Measurements from ENCODE around the gene TGFBR2. TPM values are rescaled to one million over a fixed set of nuclear protein-coding genes. Genes with fewer than 3 reads are reported as not detected.

TGFBR2 gene
- total RNA-seq, 1 experiment from 2014 or later: 16.1 TPM

DNA sequence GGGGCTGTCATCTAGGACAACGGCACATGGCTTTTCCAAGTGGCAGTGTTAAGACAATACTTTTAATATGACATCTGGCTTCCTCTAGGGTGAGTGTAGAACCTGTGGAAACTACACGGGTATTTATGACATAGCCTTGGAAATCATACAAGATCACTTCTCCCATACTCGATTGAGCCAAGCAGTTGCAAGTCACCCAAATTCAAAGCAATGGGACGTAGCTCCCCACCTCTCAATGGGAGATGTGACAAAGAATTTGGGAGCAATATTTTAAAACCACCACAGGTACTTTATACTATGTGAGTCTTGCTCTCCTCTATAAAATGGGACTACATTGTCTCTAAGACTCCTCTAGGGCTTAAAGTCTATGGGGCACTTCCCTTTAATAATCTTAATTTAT, 93.5 kb downstream of the TGFBR2 start:
- TF ChIP-seq EZH2 (IDR thresholded peaks at IDR 0.05; ENCODE audit: borderline replicate concordance, low read depth, low read length, poor library complexity, severe bottlenecking): no peak
- TF ChIP-seq, protein P1, sequence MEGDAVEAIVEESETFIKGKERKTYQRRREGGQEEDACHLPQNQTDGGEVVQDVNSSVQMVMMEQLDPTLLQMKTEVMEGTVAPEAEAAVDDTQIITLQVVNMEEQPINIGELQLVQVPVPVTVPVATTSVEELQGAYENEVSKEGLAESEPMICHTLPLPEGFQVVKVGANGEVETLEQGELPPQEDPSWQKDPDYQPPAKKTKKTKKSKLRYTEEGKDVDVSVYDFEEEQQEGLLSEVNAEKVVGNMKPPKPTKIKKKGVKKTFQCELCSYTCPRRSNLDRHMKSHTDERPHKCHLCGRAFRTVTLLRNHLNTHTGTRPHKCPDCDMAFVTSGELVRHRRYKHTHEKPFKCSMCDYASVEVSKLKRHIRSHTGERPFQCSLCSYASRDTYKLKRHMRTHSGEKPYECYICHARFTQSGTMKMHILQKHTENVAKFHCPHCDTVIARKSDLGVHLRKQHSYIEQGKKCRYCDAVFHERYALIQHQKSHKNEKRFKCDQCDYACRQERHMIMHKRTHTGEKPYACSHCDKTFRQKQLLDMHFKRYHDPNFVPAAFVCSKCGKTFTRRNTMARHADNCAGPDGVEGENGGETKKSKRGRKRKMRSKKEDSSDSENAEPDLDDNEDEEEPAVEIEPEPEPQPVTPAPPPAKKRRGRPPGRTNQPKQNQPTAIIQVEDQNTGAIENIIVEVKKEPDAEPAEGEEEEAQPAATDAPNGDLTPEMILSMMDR (conservative IDR thresholded peaks at IDR 0.05; ENCODE audit: low read depth, low read length): no peak
- Histone ChIP-seq H3K27me3 (replicated peaks; ENCODE audit: insufficient read depth, low read depth, low read length, poor library complexity) (no peaks in the 10 kb centered on the region), H3K36me3 (ENCODE audit: insufficient read depth, low read length, poor library complexity, severe bottlenecking) (no peaks in the 10 kb centered on the region), H3K27ac (ENCODE audit: low read depth, low read length, poor library complexity, severe bottlenecking) (no peak overlapping the region), H3K4me1 (ENCODE audit: insufficient read depth, low read length, poor library complexity, severe bottlenecking) (peaks cover 9% of the 10 kb centered on the region), H3K9me3 (ENCODE audit: low read depth, low read length, poor library complexity, severe bottlenecking) (peaks cover 8% of the 10 kb centered on the region), H3K4me3 (ENCODE audit: low read depth, low read length, poor library complexity, severe bottlenecking) (no peak overlapping the region)
- no TSS peak for BruUV-seq (replicated peaks)
- ChIA-PET POLR2A (ENCODE audit: low non-redundant PET) (no interaction called here), CTCF (no interaction called here)
- no peak for DNase-seq (ENCODE audit: low spot score)
- intact Hi-C loops (cut with micrococcal nuclease; ENCODE audit: unreplicated experiment): no loop called here

DNA sequence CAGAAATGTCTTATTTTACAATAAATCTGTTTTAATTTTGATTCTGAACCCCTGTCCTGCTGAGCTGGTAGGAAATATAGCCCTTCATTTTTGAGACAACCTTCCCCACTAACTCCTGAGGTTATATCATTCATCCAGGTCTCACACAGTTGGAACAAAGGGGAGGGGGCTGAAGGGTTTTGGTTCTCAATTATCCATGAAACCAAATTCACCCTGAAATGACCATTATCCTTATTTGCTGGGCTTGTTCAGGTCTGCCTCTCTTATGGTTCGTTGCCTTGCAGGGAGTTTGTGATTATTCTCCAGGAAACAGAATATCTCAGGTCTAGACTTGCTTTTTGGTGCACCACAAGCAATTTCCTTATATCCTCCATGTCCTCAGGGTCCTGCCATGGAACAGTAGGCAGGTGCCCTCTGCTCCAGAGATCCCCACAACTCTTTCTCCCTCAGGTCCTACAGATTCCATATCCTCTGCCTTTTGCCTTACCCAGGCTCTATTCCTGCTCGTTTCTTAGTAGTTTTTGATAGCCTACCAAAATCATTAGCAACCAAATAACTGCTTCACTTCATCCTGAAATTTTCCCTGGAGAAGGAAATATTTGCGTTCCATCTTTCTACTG, 94.4 kb downstream of the TGFBR2 start:
- no TSS peak for BruUV-seq (replicated peaks)
- Histone ChIP-seq H3K27ac (ENCODE audit: low read depth, low read length, poor library complexity, severe bottlenecking) (no peak overlapping the region), H3K36me3 (ENCODE audit: insufficient read depth, low read length, poor library complexity, severe bottlenecking) (no peaks in the 10 kb centered on the region), H3K4me3 (ENCODE audit: low read depth, low read length, poor library complexity, severe bottlenecking) (no peak overlapping the region), H3K9me3 (ENCODE audit: low read depth, low read length, poor library complexity, severe bottlenecking) (peaks cover 8% of the 10 kb centered on the region), H3K4me1 (ENCODE audit: insufficient read depth, low read length, poor library complexity, severe bottlenecking) (peaks cover 9% of the 10 kb centered on the region), H3K27me3 (replicated peaks; ENCODE audit: insufficient read depth, low read depth, low read length, poor library complexity) (no peaks in the 10 kb centered on the region)
- TF ChIP-seq EZH2 (IDR thresholded peaks at IDR 0.05; ENCODE audit: borderline replicate concordance, low read depth, low read length, poor library complexity, severe bottlenecking): no peak
- TF ChIP-seq, protein P1 (conservative IDR thresholded peaks at IDR 0.05; ENCODE audit: low read depth, low read length): no peak
- ChIA-PET POLR2A (ENCODE audit: low non-redundant PET) (no interaction called here), CTCF (no interaction called here)
- DNase-seq (ENCODE audit: low spot score): no peak
- intact Hi-C loops (cut with micrococcal nuclease; ENCODE audit: unreplicated experiment): no loop called here

DNA sequence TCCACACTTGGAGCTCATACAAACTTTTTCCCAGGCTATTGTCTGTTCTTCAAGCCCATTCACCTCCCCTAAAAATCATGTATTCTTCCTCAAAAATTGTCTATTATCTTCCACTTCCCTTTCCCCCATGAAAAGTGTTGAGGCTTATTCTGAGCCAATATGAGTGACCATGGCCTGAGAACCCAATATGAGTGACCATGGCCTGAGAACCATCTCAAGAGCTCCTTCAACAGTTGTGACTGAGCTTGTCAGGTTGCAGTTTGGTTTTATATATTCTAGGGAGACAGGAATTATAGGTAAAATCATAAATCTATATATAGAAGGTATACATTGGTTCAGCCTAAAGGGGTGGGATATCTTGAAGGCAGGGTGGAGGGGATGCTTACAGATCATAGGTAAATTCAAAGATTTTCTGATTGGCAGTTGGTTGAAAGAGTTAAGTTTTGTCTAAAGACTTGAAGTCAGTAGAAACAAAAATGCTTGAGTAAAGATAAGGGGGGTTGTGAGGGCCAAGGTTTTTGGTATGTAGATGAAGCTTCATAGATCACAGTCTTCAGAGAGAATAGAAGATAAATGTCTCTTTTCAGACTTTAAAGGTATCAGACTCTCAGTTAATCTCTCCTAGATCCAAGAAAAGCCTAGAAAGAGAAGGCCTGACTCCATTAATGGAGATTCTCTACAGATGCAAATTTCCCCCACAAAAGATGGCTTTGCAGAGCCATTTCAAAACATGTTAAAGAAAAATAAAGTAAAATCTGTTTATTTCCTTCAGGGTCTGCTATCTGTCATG, 95.8 kb downstream of the TGFBR2 start:
- Histone ChIP-seq H3K4me1 (ENCODE audit: insufficient read depth, low read length, poor library complexity, severe bottlenecking) (peaks cover 4% of the 10 kb centered on the region), H3K4me3 (ENCODE audit: low read depth, low read length, poor library complexity, severe bottlenecking) (no peak overlapping the region), H3K9me3 (ENCODE audit: low read depth, low read length, poor library complexity, severe bottlenecking) (peaks cover 8% of the 10 kb centered on the region), H3K36me3 (ENCODE audit: insufficient read depth, low read length, poor library complexity, severe bottlenecking) (no peaks in the 10 kb centered on the region), H3K27me3 (replicated peaks; ENCODE audit: insufficient read depth, low read depth, low read length, poor library complexity) (no peaks in the 10 kb centered on the region), H3K27ac (ENCODE audit: low read depth, low read length, poor library complexity, severe bottlenecking) (no peak overlapping the region)
- intact Hi-C loops (cut with micrococcal nuclease; ENCODE audit: unreplicated experiment): no loop called here
- POLR2A ChIA-PET (ENCODE audit: low non-redundant PET): no interaction called here
- no peak for DNase-seq (ENCODE audit: low spot score)
- TF ChIP-seq EZH2 (IDR thresholded peaks at IDR 0.05; ENCODE audit: borderline replicate concordance, low read depth, low read length, poor library complexity, severe bottlenecking): no peak
- TF ChIP-seq, protein P1 (conservative IDR thresholded peaks at IDR 0.05; ENCODE audit: low read depth, low read length): no peak
- CTCF ChIA-PET: interaction anchor here (0.5 kb wide), 2 partner anchors 291 to 587 kb away, joined by 5 read pairs; no protein-coding TSS in a partner anchor
- no TSS peak for BruUV-seq (replicated peaks)
